Subcutaneous adipose tissue (tissue), 4 donors: ENCODE data around the gene ABHD17C. TPM values are rescaled to one million over a fixed set of nuclear protein-coding genes. Genes with fewer than 3 reads are reported as not detected.

Experiments
- CTCF ChIP-seq: fragments of 450-650 bp; IDR thresholded peaks from one replicate; pipeline ENCODE4 v1.5.1; 2016; ENCODE audit warnings: low read depth, mild to moderate bottlenecking, control low read depth, antibody characterized with exemption, moderate library complexity
- total RNA-seq, 4 donors: library from RNA; depleted of rRNA; stranded (reverse); fragments of >200 nt; gene quantifications; one replicate each; pipeline ENCODE4 v1.1.0, GENCODE V29; 2016

Gene ABHD17C
- total RNA-seq, 4 donors from 2014 or later, result 0.57 to 2.8 (median 1.7) TPM

GRCh38 chr15:80699981-80700380 is 4.9 kb downstream of the ABHD17C start:
- no peak for TF ChIP-seq CTCF

GRCh38 chr15:80701676-80702311 is 6.7 kb downstream of the ABHD17C start:
- TF ChIP-seq CTCF, result no peak

- TF ChIP-seq CTCF, result no peak
These were observed 8.0 kb downstream of the ABHD17C start for GRCh38 chr15:80703081-80703480.

GRCh38 chr15:80703965-80704364 is 8.9 kb downstream of the ABHD17C start:
- no peak for TF ChIP-seq CTCF

- no peak for TF ChIP-seq CTCF
These were observed 11.1 kb downstream of the ABHD17C start for GRCh38 chr15:80706161-80706560.

- no peak for TF ChIP-seq CTCF
These were observed 14.4 kb downstream of the ABHD17C start for GRCh38 chr15:80709542-80709941.

GRCh38 chr15:80710635-80711554 is 15.8 kb downstream of the ABHD17C start:
- TF ChIP-seq CTCF, result no peak
